HepG2 (cell line): ENCODE data around the gene PLEKHG4. TPM values are rescaled to one million over a fixed set of nuclear protein-coding genes. Genes with fewer than 3 reads are reported as not detected.
A peak's percentile ranks its signal among the peaks of the same experiment; 100 is the strongest.

Source experiments
- CBX1 ChIP-seq: IDR thresholded peaks from one replicate; pipeline ENCODE4 v1.6.1; 2016; ENCODE audit warnings: antibody characterized with exemption, low read depth
- EEA1 ChIP-seq: sonication (generic); formaldehyde crosslinking; IDR thresholded peaks from 2 replicates; pipeline ENCODE4 v1.5.1; 2020; ENCODE audit warnings: mild to moderate bottlenecking, missing genetic modification reagents, borderline replicate concordance
- GABPB1 ChIP-seq: IDR thresholded peaks from 2 replicates; pipeline ENCODE4 v1.6.1; 2016; ENCODE audit warnings: mild to moderate bottlenecking, missing genetic modification reagents, moderate library complexity, missing compliant biosample characterization
- TAF1 ChIP-seq: sonication (generic); formaldehyde crosslinking; IDR thresholded peaks from 2 replicates; pipeline ENCODE4 v1.4.0; 2020; ENCODE audit warnings: missing genetic modification reagents
- TRIM24 ChIP-seq: sonication (generic); formaldehyde crosslinking; IDR thresholded peaks from 2 replicates; pipeline ENCODE4 v1.8.0; 2022; ENCODE audit warnings: mild to moderate bottlenecking, missing genetic modification reagents
- ZBTB7B ChIP-seq: sonication (generic); formaldehyde crosslinking; IDR thresholded peaks from 2 replicates; pipeline ENCODE4 v1.4.0; 2020; ENCODE audit warnings: missing genetic modification reagents
- ZNF563 ChIP-seq: sonication (generic); formaldehyde crosslinking; IDR thresholded peaks from 2 replicates; pipeline ENCODE4 v1.8.0; 2022; ENCODE audit warnings: mild to moderate bottlenecking, moderate library complexity, missing genetic modification reagents
- polyA plus RNA-seq, 8 experiments: library from polyadenylated mRNA; depleted of rRNA in 3 of 8; stranded (reverse) in 7 of 8; unstranded in 1 of 8; fragments of >200 nt; fragmentation: Illumina TruSeq in 4 of 8; extraction: Trizol in 4 of 8; gene quantifications; 2 replicates each; pipeline versions ENCODE4 v1.2.1 to v1.2.3, GENCODE V29; 2011 to 2016; ENCODE audit warnings: low read depth in 4 of 8, missing spikeins in 1 of 8, mixed read lengths in 1 of 8; ENCODE audit not compliant: insufficient read depth in 1 of 8
- total RNA-seq, 5 experiments: library from RNA; depleted of rRNA; stranded (reverse); fragments of >200 nt; fragmentation: Illumina TruSeq; extraction: Trizol; gene quantifications; 2 replicates each; pipeline ENCODE4 v1.2.3, GENCODE V29; 2016; ENCODE audit warnings: low read depth in 1 of 5
- TF ChIP-seq, protein P1 (sequence below), 2 experiments: sonication (generic) in 1 of 2; formaldehyde crosslinking in 1 of 2; IDR thresholded peaks; 2 replicates each; pipeline versions ENCODE4 v1.4.0 to v1.6.1; 2018 to 2020; ENCODE audit warnings: missing genetic modification reagents in 2 of 2, borderline replicate concordance in 1 of 2, low read depth in 1 of 2, mild to moderate bottlenecking in 1 of 2, missing biosample characterization in 1 of 2
- TF ChIP-seq, protein P2 (sequence below): sonication (generic); formaldehyde crosslinking; IDR thresholded peaks from 2 replicates; pipeline ENCODE4 v1.4.0; 2020; ENCODE audit warnings: missing genetic modification reagents
- TF ChIP-seq, protein P3 (sequence below): sonication (generic); formaldehyde crosslinking; IDR thresholded peaks from 2 replicates; pipeline ENCODE4 v1.5.1; 2020; ENCODE audit warnings: mild to moderate bottlenecking, missing genetic modification reagents, moderate library complexity
- TF ChIP-seq, protein P4 (sequence below): sonication (generic); formaldehyde crosslinking; IDR thresholded peaks from 2 replicates; pipeline ENCODE4 v1.8.1; 2023; ENCODE audit warnings: mild to moderate bottlenecking, missing genetic modification reagents
- TF ChIP-seq, protein P5 (sequence below), 2 experiments: fragments of 450-650 bp in 1 of 2; sonication (generic) in 1 of 2; formaldehyde crosslinking; IDR thresholded peaks; 2 replicates each; pipeline versions ENCODE4 v1.5.0 to v1.8.0; 2020 to 2022; ENCODE audit warnings: mild to moderate bottlenecking in 1 of 2, missing genetic modification reagents in 1 of 2
- TF ChIP-seq, protein P6 (sequence below): sonication (generic); formaldehyde crosslinking; IDR thresholded peaks from 2 replicates; pipeline ENCODE4 v1.5.1; 2020; ENCODE audit warnings: missing genetic modification reagents, mild to moderate bottlenecking, borderline replicate concordance

The PLEKHG4 gene
- total and polyA plus RNA-seq, 2 of the 13 experiments (the other 11 are each of a cell fraction or from before 2014, with no cell fraction given): 7.1 to 13.6 TPM

DNA sequence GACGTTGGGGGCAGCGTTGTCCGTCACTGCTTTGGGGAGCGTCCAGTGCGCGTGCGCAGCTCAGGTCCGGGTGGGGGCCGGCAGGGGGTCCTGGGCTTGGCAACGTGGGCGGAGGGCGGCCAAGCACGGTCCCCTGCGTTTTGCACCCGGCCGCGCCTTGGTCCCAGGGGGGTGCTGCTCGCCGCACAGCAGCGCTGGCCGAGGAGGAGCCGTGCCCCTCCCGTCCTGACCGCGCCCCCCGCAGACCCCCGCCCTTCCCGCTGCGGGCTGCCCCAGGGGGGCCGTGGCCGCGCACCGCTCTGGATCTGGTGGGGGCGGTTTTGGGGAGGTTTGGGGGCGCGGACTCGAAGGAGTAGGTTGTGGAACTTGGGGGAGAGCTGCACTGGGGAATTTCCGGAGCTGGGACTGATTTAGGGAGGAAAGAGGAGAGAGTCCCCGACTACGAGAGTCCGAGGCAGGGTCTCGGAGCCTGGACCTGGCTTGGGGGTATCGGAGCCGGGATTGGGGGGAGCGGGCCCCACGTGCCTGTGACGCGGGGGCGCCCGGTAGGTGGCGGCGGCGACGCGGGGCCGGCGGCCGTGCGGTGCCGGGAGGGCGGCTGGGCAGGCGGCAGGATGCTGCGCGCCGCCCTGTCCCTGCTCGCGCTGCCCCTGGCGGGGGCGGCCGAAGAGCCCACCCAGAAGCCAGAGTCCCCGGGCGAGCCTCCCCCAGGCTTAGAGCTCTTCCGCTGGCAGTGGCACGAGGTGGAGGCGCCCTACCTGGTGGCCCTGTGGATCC is 30.7 kb upstream of the PLEKHG4 start, which contains the start of gene SLC9A5 (continued):
- TF ChIP-seq, protein P1, sequence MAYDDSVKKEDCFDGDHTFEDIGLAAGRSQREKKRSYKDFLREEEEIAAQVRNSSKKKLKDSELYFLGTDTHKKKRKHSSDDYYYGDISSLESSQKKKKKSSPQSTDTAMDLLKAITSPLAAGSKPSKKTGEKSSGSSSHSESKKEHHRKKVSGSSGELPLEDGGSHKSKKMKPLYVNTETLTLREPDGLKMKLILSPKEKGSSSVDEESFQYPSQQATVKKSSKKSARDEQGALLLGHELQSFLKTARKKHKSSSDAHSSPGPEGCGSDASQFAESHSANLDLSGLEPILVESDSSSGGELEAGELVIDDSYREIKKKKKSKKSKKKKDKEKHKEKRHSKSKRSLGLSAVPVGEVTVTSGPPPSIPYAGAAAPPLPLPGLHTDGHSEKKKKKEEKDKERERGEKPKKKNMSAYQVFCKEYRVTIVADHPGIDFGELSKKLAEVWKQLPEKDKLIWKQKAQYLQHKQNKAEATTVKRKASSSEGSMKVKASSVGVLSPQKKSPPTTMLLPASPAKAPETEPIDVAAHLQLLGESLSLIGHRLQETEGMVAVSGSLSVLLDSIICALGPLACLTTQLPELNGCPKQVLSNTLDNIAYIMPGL (CRISPR knock-in tag; IDR thresholded peaks at IDR 0.05; ENCODE audit: borderline replicate concordance in 1 of 2, low read depth in 1 of 2): 0 out of 4 replicates have a peak, but pooled peaks of 1 of the 2 experiments have one; percentile 19
- TF ChIP-seq, protein P2, sequence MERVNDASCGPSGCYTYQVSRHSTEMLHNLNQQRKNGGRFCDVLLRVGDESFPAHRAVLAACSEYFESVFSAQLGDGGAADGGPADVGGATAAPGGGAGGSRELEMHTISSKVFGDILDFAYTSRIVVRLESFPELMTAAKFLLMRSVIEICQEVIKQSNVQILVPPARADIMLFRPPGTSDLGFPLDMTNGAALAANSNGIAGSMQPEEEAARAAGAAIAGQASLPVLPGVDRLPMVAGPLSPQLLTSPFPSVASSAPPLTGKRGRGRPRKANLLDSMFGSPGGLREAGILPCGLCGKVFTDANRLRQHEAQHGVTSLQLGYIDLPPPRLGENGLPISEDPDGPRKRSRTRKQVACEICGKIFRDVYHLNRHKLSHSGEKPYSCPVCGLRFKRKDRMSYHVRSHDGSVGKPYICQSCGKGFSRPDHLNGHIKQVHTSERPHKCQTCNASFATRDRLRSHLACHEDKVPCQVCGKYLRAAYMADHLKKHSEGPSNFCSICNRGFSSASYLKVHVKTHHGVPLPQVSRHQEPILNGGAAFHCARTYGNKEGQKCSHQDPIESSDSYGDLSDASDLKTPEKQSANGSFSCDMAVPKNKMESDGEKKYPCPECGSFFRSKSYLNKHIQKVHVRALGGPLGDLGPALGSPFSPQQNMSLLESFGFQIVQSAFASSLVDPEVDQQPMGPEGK (CRISPR knock-in tag): peak; percentile 70
- peak; percentile 45; the same call in 1 of the 2 replicates for TF ChIP-seq GABPB1 (CRISPR knock-in tag)
- TF ChIP-seq, protein P3, sequence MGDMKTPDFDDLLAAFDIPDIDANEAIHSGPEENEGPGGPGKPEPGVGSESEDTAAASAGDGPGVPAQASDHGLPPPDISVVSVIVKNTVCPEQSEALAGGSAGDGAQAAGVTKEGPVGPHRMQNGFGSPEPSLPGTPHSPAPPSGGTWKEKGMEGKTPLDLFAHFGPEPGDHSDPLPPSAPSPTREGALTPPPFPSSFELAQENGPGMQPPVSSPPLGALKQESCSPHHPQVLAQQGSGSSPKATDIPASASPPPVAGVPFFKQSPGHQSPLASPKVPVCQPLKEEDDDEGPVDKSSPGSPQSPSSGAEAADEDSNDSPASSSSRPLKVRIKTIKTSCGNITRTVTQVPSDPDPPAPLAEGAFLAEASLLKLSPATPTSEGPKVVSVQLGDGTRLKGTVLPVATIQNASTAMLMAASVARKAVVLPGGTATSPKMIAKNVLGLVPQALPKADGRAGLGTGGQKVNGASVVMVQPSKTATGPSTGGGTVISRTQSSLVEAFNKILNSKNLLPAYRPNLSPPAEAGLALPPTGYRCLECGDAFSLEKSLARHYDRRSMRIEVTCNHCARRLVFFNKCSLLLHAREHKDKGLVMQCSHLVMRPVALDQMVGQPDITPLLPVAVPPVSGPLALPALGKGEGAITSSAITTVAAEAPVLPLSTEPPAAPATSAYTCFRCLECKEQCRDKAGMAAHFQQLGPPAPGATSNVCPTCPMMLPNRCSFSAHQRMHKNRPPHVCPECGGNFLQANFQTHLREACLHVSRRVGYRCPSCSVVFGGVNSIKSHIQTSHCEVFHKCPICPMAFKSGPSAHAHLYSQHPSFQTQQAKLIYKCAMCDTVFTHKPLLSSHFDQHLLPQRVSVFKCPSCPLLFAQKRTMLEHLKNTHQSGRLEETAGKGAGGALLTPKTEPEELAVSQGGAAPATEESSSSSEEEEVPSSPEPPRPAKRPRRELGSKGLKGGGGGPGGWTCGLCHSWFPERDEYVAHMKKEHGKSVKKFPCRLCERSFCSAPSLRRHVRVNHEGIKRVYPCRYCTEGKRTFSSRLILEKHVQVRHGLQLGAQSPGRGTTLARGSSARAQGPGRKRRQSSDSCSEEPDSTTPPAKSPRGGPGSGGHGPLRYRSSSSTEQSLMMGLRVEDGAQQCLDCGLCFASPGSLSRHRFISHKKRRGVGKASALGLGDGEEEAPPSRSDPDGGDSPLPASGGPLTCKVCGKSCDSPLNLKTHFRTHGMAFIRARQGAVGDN: peak; percentile 79
- 0 out of 2 replicates have a peak, but pooled peaks have one; percentile 15 for TF ChIP-seq TRIM24 (CRISPR knock-in tag)
- TF ChIP-seq CBX1: no peak
- TF ChIP-seq TAF1 (CRISPR knock-in tag): no peak
- peak; percentile 16; the same call in 1 of the 2 replicates for TF ChIP-seq EEA1 (CRISPR knock-in tag)
- TF ChIP-seq, protein P4, sequence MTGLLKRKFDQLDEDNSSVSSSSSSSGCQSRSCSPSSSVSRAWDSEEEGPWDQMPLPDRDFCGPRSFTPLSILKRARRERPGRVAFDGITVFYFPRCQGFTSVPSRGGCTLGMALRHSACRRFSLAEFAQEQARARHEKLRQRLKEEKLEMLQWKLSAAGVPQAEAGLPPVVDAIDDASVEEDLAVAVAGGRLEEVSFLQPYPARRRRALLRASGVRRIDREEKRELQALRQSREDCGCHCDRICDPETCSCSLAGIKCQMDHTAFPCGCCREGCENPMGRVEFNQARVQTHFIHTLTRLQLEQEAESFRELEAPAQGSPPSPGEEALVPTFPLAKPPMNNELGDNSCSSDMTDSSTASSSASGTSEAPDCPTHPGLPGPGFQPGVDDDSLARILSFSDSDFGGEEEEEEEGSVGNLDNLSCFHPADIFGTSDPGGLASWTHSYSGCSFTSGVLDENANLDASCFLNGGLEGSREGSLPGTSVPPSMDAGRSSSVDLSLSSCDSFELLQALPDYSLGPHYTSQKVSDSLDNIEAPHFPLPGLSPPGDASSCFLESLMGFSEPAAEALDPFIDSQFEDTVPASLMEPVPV (CRISPR knock-in tag): 0 out of 2 replicates have a peak, but pooled peaks have one; percentile 81
- TF ChIP-seq, protein P5, sequence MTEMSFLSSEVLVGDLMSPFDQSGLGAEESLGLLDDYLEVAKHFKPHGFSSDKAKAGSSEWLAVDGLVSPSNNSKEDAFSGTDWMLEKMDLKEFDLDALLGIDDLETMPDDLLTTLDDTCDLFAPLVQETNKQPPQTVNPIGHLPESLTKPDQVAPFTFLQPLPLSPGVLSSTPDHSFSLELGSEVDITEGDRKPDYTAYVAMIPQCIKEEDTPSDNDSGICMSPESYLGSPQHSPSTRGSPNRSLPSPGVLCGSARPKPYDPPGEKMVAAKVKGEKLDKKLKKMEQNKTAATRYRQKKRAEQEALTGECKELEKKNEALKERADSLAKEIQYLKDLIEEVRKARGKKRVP (CRISPR knock-in tag; IDR thresholded peaks at IDR 0.05): no peak
- 0 out of 2 replicates have a peak, but pooled peaks have one; percentile 4 for TF ChIP-seq ZBTB7B (CRISPR knock-in tag)
- TF ChIP-seq, protein P6, sequence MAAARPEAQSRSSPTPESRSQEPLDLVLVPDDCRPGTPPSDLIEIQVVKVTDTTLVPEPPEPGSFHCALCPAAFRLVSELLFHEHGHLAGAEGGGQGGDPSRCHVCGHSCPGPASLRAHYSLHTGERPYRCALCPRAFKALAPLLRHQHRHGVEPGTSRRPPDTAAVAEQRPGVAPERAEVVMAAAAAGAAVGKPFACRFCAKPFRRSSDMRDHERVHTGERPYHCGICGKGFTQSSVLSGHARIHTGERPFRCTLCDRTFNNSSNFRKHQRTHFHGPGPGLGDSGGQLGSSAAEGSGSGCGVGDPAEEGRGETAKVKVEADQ: peak; percentile 56; the same call in 1 of the 2 replicates
- TF ChIP-seq ZNF563 (CRISPR knock-in tag): peak; percentile 23; the same call in 1 of the 2 replicates
